GM18909 (cell line): Measurements from ENCODE around the gene KRT32.

Experiments used
- ATAC-seq: cut with Tn5 transposase; IDR thresholded peaks from one replicate; pipeline ENCODE4 v1.9.1; 2021; ENCODE audit warnings: mild to moderate bottlenecking; ENCODE audit not compliant: unreplicated experiment, poor library complexity

KRT32 gene

GRCh38 chr17:41468346-41468745 lies 1.2 kb upstream of the KRT32 start:
- no peak for ATAC-seq

- no peak for ATAC-seq
Observed at GRCh38 chr17:41467561-41467960, 375 bp upstream of the KRT32 start.

- ATAC-seq: no peak
Observed at GRCh38 chr17:41464682-41465081, 2.5 kb downstream of the KRT32 start.

- ATAC-seq: no peak
Observed at GRCh38 chr17:41464173-41464572, 3.0 kb downstream of the KRT32 start.

GRCh38 chr17:41463746-41464145 lies 3.4 kb downstream of the KRT32 start:
- no peak for ATAC-seq

GRCh38 chr17:41462705-41463104 lies 4.5 kb downstream of the KRT32 start:
- ATAC-seq: no peak

- ATAC-seq: no peak
Observed at GRCh38 chr17:41457676-41458075, 9.5 kb downstream of the KRT32 start.

GRCh38 chr17:41456204-41456603 lies 11.0 kb downstream of the KRT32 start:
- no peak for ATAC-seq

GRCh38 chr17:41455236-41455635 lies 11.9 kb downstream of the KRT32 start:
- ATAC-seq: no peak

- no peak for ATAC-seq
Observed at GRCh38 chr17:41453066-41453465, 14.1 kb downstream of the KRT32 start.

GRCh38 chr17:41452281-41452680 lies 14.9 kb downstream of the KRT32 start:
- ATAC-seq: no peak

GRCh38 chr17:41451154-41451728 lies 15.9 kb downstream of the KRT32 start:
- ATAC-seq: no peak

- no peak for ATAC-seq
Observed at GRCh38 chr17:41449008-41449407, 18.2 kb downstream of the KRT32 start.

- ATAC-seq: no peak
Observed at GRCh38 chr17:41448506-41448905, 18.7 kb downstream of the KRT32 start.

- ATAC-seq: no peak
Observed at GRCh38 chr17:41446806-41447205, 20.4 kb downstream of the KRT32 start.

GRCh38 chr17:41444640-41445039 lies 22.5 kb downstream of the KRT32 start:
- no peak for ATAC-seq

- no peak for ATAC-seq
Observed at GRCh38 chr17:41444186-41444585, 23.0 kb downstream of the KRT32 start.

- no peak for ATAC-seq
Observed at GRCh38 chr17:41442739-41443138, 24.4 kb downstream of the KRT32 start.

- no peak for ATAC-seq
Observed at GRCh38 chr17:41440531-41441033, 26.6 kb downstream of the KRT32 start, which contains the start of gene KRT38. KRT38 (minus strand) TSS chr17:41440983; CDS start chr17:41440921, 62 bp downstream.

- ATAC-seq: no peak
Observed at GRCh38 chr17:41439375-41439774, 27.8 kb downstream of the KRT32 start.

GRCh38 chr17:41437769-41438168 lies 29.4 kb downstream of the KRT32 start:
- ATAC-seq: no peak

GRCh38 chr17:41437254-41437653 lies 29.9 kb downstream of the KRT32 start:
- ATAC-seq: no peak
